CD4-positive, alpha-beta T cell (primary cell): ENCODE data around the gene PRDM12. TPM values are rescaled to one million over a fixed set of nuclear protein-coding genes. Genes with fewer than 3 reads are reported as not detected.

ENCODE experiments used
- ATAC-seq: fragments of 200-7000 bp; cut with Tn5 transposase; one replicate; pipeline ENCODE4 v1.10.0; 2022; ENCODE audit warnings: mild to moderate bottlenecking; ENCODE audit not compliant: poor library complexity
- CTCF ChIA-PET: fragments of 350-600 bp; sonication (Branson Sonifier 250); formaldehyde crosslinking; loops from one replicate; lab custom pipeline; 2021; ENCODE audit warnings: antibody characterized with exemption, inconsistent platforms; lab: Charles Lee
- POLR2A ChIA-PET: fragments of 350-600 bp; sonication (Branson Sonifier 250); formaldehyde crosslinking; loops from one replicate; lab custom pipeline; 2021; ENCODE audit warnings: antibody characterized with exemption, inconsistent platforms; lab: Charles Lee
- DNase-seq, 14 experiments: peaks; one replicate each; pipeline ENCODE4 v3.0.0-alpha.2; 2013 to 2020; ENCODE audit warnings: mixed read lengths in 2 of 14
- H3K27ac ChIP-seq, 2 donors: one replicate each; pipeline versions ENCODE4 v1.5.1 to v1.7.0; 2013; ENCODE audit warnings: low read length in 2 of 2, low read depth in 1 of 2, mild to moderate bottlenecking in 1 of 2
- H3K27me3 ChIP-seq, 2 experiments: 1 replicate in 1 of 2; 2 replicates in 1 of 2; pipeline versions ENCODE4 v1.6.1 to v1.7.0; 2013; ENCODE audit warnings: low read length in 2 of 2, control low read depth in 1 of 2, mild to moderate bottlenecking in 1 of 2, moderate library complexity in 1 of 2; ENCODE audit not compliant: insufficient read depth in 2 of 2, control insufficient read depth in 1 of 2
- H3K36me3 ChIP-seq: one replicate; pipeline ENCODE4 v1.6.1; 2013; ENCODE audit warnings: low read length, control low read depth; ENCODE audit not compliant: insufficient read depth
- H3K4me1 ChIP-seq: one replicate; pipeline ENCODE4 v1.6.1; 2013; ENCODE audit warnings: low read length, control low read depth; ENCODE audit not compliant: insufficient read depth
- H3K4me3 ChIP-seq: one replicate; pipeline ENCODE4 v1.5.1; 2013; ENCODE audit warnings: mild to moderate bottlenecking, low read length, moderate library complexity
- H3K9me3 ChIP-seq, 2 experiments: 1 replicate in 1 of 2; 2 replicates in 1 of 2; pipeline versions ENCODE4 v1.6.1 to v1.7.0; 2013; ENCODE audit warnings: low read length in 2 of 2, mild to moderate bottlenecking in 2 of 2, control low read depth in 1 of 2, moderate library complexity in 1 of 2; ENCODE audit not compliant: control insufficient read depth in 1 of 2, insufficient read depth in 1 of 2
- H3K27ac Mint-ChIP-seq: one replicate; pipeline ENCODE4 v1.8.0; 2020; ENCODE audit warnings: mixed read lengths
- H3K27me3 Mint-ChIP-seq: one replicate; pipeline ENCODE4 v1.8.0; 2021; ENCODE audit warnings: mixed read lengths
- H3K36me3 Mint-ChIP-seq: one replicate; pipeline ENCODE4 v1.8.0; 2021; ENCODE audit warnings: low read depth, mixed read lengths
- H3K4me1 Mint-ChIP-seq: one replicate; pipeline ENCODE4 v1.8.0; 2021; ENCODE audit warnings: low read depth, mixed read lengths
- H3K4me3 Mint-ChIP-seq: one replicate; pipeline ENCODE4 v1.8.0; 2020; ENCODE audit warnings: mild to moderate bottlenecking, mixed read lengths
- H3K9me3 Mint-ChIP-seq: one replicate; pipeline ENCODE4 v1.8.0; 2020; ENCODE audit warnings: mixed read lengths
- intact Hi-C, 2 experiments: fragments of 100-400 bp; cut with DNase I in 1 of 2; cut with micrococcal nuclease in 1 of 2; formaldehyde crosslinking; loops; one replicate each; pipeline versions ENCODE4 v1.15.1 to v1.9.0; 2023 to 2025; cut with DNase I, micrococcal nuclease
- total RNA-seq, 174 experiments: library from RNA in 2 of 174; stranded (reverse) in 2 of 174; gene quantifications; one replicate each; pipeline ENCODE4 v1.2.3 and lab custom pipeline; 2021 to 2026
- TF ChIP-seq, protein P1 (sequence below): fragments of 200-600 bp; IDR thresholded peaks from one replicate; pipeline ENCODE4 v1.8.0; 2022; ENCODE audit warnings: antibody characterized with exemption, mild to moderate bottlenecking

The PRDM12 gene
- total RNA-seq, 2 experiments from 2014 or later: 0.14 TPM; not detected in 1

DNA sequence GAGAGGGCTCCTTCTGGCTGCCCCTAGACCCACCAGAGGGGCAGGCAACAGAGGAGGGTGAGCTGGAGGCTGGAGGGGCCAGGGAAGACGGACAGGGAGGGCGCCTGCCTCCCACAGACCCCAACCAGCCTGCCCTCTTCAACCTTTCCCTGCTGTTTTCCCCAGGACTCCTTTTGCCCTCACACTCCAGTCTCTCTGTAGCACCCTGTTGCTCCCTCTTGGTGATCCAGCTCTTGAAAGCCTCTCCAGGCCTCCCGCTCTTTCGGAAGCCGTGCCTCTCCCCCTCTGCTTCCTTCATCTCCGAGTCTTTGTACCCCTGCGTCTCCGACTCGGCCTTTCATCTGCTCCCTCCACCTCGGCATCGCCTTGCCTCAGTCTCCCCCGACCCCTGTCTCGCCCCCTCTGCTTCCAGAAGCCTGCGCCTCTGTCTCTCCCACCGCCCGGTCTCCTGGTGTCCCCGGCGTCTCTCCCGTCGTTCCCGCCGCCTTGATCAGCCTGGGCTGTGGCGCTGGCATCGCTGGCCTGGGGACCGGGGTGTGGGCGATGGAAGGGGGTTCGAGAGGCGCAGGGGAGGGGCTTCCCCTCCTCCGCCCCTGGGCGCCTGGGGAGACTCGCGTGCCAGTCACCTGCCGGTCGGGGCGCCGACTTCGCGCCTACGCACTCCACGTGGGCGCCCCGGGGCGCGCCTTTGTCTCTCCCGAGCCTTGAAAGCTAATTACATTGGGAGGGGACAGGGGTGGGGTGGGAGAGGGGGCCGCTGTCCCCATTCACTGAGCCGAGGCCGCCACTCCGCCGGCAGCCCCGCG, 5.3 kb upstream of the PRDM12 start:
- H3K27me3 Mint-ChIP-seq: peaks cover 65% of the 10 kb centered on the region
- H3K36me3 ChIP-seq: no peaks in the 10 kb centered on the region
- H3K4me3 Mint-ChIP-seq: no peak overlapping the region
- DNase-seq (peak in 1 of 14 experiments; percentile 8), ATAC-seq (no peak)
- POLR2A ChIA-PET: no interaction called here
- no peak overlapping the region for H3K4me3 ChIP-seq
- CTCF ChIA-PET: no interaction called here
- peaks cover 41% of the 10 kb centered on the region for H3K4me1 ChIP-seq
- TF ChIP-seq, protein P1, sequence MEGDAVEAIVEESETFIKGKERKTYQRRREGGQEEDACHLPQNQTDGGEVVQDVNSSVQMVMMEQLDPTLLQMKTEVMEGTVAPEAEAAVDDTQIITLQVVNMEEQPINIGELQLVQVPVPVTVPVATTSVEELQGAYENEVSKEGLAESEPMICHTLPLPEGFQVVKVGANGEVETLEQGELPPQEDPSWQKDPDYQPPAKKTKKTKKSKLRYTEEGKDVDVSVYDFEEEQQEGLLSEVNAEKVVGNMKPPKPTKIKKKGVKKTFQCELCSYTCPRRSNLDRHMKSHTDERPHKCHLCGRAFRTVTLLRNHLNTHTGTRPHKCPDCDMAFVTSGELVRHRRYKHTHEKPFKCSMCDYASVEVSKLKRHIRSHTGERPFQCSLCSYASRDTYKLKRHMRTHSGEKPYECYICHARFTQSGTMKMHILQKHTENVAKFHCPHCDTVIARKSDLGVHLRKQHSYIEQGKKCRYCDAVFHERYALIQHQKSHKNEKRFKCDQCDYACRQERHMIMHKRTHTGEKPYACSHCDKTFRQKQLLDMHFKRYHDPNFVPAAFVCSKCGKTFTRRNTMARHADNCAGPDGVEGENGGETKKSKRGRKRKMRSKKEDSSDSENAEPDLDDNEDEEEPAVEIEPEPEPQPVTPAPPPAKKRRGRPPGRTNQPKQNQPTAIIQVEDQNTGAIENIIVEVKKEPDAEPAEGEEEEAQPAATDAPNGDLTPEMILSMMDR: no peak
- H3K36me3 Mint-ChIP-seq: no peaks in the 10 kb centered on the region
- peaks cover 0 to 32% of the 10 kb centered on the region in 2 experiments for H3K9me3 ChIP-seq
- H3K4me1 Mint-ChIP-seq: peaks cover 7% of the 10 kb centered on the region
- no peak overlapping the region for H3K27ac Mint-ChIP-seq
- intact Hi-C loops: no loop called here
- no peaks in the 10 kb centered on the region for H3K9me3 Mint-ChIP-seq
- peaks cover 53 to 61% of the 10 kb centered on the region in 2 experiments for H3K27me3 ChIP-seq
- no peak overlapping the region for H3K27ac ChIP-seq

GRCh38 chr9:130659699-130660248, 4.6 kb upstream of the PRDM12 start:
- Histone ChIP-seq H3K36me3 (no peaks in the 10 kb centered on the region), H3K9me3 (peaks cover 0 to 32% of the 10 kb centered on the region in 2 experiments), H3K27me3 (peaks cover 58 to 67% of the 10 kb centered on the region in 2 experiments), H3K4me3 (no peak overlapping the region), H3K4me1 (peaks cover 47% of the 10 kb centered on the region), H3K27ac (no peak overlapping the region)
- TF ChIP-seq, protein P1: no peak
- POLR2A ChIA-PET: no interaction called here
- Mint-ChIP-seq H3K36me3 (no peaks in the 10 kb centered on the region), H3K27ac (no peak overlapping the region), H3K27me3 (peaks cover 68% of the 10 kb centered on the region), H3K4me1 (peaks cover 7% of the 10 kb centered on the region), H3K9me3 (no peaks in the 10 kb centered on the region), H3K4me3 (peak overlapping the region; percentile 42)
- ATAC-seq (no peak), DNase-seq (peak in 1 of 14 experiments; percentile 4)
- CTCF ChIA-PET: no interaction called here
- intact Hi-C loops: no loop called here

DNA sequence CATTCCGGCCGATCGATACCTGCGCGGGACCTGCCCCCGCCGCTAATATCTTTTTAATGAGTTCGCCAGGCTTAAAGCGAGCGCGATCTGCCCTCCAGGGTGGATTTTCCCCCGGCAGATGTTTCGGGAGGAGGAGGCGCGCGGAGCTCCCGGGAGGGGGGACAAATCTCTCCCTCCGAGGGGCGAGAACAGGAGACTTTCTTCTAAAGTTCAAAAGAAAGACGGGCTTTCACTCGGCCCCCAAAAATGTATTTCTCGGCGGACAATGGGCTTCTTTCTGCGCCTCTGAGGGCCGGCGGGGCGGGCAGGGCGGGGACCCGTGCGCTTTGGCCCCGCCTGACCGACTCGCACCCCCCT, 4.1 kb upstream of the PRDM12 start:
- H3K27me3 Mint-ChIP-seq: peaks cover 68% of the 10 kb centered on the region
- ATAC-seq (no peak), DNase-seq (no peak)
- POLR2A ChIA-PET: no interaction called here
- no peak overlapping the region for H3K27ac Mint-ChIP-seq
- CTCF ChIA-PET: no interaction called here
- H3K27me3 ChIP-seq: peaks cover 59 to 70% of the 10 kb centered on the region in 2 experiments
- H3K9me3 Mint-ChIP-seq: no peaks in the 10 kb centered on the region
- intact Hi-C loops: no loop called here
- no peak overlapping the region for H3K4me3 Mint-ChIP-seq
- H3K4me1 Mint-ChIP-seq: peaks cover 10% of the 10 kb centered on the region
- no peak overlapping the region for H3K27ac ChIP-seq
- H3K4me1 ChIP-seq: peaks cover 49% of the 10 kb centered on the region
- H3K9me3 ChIP-seq: peaks cover 0 to 32% of the 10 kb centered on the region in 2 experiments
- TF ChIP-seq, protein P1: no peak
- no peaks in the 10 kb centered on the region for H3K36me3 Mint-ChIP-seq
- no peak overlapping the region for H3K4me3 ChIP-seq
- H3K36me3 ChIP-seq: no peaks in the 10 kb centered on the region
